ENCODE results near the gene PTGES2.
"Not testable (repeated sequence)": the region's sequence is repeated elsewhere in the genome, so short reads cannot be mapped to it uniquely, and the experiment has no call there.

PTGES2 gene

DNA sequence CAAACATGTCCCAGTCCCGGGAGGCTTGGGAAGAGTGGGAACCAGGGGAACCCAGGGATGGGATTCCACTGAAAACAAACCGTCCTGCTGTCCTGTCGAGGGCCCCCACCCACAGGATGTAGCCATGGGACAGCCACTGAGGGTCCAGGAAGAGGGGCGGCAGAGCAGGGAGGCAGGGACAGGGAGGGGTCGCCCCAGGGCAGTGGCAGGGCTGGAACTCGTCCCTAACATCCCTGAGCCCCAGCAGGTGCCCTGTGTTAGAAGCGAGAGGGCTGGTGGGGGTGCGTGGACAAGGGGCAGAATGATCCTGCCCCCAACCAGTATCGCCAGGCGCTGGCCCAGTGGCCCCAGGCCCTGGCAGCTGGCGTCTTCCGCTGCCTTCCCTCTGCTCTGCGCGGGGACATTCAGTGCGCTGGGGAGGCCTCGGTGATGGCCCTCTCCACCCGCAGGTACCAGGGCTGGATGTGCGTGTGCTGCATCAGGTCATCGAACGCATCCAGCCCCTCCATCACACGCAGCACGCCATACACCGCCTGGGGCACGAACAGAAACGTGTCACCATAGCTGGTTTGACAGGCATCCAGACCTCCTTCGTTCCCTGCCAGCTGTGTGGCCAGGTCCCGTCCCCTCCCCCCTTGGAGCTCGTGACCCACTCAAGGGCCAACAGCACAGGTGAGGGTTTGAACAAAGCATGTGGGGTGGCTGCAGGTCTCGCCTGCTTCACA is 6.6 kb downstream of the PTGES2 start:
- in situ Hi-C loops (cut with MboI; ENCODE audit: low sequenced_read_pairs) = no loop called here

DNA sequence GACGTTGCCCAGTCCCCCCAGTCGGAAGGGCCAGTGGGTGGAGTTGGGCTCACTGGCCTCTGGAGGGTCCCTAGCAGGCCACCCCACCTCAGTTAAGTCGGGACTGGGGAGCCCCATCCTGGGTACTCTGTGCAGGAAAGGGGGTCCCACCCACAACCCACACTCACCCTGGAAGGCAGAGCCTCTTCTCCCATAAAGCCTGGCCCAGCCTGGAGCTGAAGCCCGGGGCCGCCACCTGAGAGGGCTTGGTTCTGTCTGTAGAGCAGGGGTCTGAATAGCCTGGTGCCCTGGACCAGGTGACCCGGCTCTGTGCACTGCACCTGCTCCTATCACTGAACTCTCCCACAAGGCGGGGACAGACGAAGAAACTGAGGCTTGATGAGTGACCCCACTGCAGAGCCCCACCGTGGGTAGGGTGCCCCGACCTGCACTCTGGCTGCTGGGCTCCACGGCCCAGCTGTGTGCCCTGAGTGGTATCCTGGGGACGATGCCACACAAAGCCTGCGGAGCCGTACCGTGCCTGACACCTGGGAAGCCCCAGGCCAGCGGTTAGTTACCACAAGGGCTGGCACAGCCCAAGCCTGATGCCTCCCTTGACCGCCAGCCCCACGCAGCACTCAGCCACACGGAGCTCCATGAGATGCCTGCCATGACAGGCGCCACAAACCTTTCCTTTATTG is 7.3 kb downstream of the PTGES2 start:
- in situ Hi-C loops (cut with MboI; ENCODE audit: low sequenced_read_pairs) = no loop called here

DNA sequence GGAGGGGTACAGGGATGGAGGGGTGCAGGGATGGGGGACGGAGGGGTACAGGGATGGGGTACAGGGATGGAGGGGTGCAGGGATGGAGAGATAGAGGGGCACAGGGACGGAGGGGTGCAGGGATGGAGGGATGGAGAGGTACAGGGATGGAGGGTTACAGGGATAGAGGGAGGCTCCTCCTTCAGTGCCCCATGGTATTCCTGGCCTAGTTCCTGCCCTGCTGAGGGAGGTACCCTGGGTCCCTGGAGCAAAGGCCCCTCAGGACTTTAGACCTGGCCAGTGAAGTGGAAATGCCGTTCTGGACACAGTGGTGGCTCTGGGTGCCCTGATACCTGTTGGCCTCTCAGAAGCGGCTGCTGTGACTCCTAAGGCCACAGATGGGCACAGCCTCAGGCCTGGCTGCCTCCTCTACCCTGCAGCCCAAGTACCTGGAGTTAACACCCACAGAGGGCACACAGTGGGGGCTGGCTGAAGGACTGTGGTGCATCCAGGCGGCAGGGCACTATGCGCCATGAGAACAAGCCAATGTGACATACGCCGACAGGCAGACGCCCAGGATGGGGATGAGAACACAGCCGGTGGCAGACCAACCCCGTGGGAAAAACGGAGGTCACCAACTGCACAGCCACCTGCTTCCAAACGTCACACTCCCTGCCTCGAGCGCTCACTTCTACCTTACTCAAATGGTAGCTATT is 8.4 kb downstream of the PTGES2 start:
- in situ Hi-C loops (cut with MboI; ENCODE audit: low sequenced_read_pairs) = no loop called here

DNA sequence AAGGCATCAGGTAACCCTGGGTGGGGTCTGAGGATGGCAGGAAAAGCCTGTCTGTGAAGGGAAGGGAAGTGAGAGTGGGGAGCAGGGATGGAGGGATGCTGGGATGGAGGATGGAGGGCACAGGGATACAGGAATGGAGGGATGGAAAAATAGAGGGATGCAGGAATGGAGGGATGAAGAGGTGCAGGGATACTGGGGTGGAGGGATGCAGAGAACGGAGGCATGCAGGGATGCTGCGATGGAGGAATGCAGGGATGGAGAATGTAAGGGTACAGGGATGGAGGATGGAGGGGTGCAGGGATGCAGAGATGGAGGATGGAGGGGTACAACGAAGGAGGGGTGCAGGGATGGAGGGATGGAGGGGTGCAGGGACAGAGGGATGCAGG is 9.1 kb downstream of the PTGES2 start:
- in situ Hi-C loops (cut with MboI; ENCODE audit: low sequenced_read_pairs) = no loop called here

DNA sequence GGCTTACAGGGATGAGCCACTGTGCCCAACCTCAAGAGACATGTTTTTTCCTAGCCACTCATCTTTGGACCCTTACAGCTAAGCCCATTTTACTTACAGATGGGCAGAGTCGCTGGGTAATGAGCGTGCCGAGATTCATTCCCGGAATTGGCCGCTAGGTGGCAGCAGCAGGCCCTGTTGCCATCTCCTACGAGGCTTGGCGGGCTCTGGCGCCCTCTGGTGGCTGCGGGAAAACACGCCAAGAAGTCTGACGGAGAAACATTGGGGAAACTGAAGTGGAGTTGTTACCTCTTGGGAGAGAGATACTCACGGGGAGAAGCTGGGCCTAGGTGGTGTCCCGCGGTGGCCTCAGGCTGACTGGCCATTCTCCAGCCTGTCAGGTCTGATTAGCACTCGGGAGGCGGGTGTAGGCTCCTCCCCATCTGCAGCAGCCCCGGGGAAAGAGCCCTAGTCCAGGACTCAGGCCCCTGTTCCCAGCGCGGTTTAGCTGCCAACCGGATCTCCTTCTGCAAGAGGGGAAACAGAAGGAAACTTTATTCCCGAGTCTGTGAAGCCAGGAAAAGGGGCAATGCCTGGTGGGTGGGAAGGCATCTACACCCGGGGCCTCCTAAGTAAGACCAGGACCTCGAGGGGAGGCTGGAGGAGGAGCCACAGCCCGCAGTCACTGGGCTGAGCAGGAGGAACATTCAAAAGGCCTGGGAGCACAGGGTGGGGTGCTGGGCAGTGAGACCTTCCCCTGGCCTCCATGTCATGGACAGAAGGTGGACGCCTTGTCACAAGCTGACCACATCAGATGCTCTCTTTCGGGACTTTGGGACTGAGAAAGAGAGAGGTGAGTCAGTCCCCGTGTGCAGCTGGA is 9.7 kb downstream of the PTGES2 start:
- in situ Hi-C loops (cut with MboI; ENCODE audit: low sequenced_read_pairs) = no loop called here

DNA sequence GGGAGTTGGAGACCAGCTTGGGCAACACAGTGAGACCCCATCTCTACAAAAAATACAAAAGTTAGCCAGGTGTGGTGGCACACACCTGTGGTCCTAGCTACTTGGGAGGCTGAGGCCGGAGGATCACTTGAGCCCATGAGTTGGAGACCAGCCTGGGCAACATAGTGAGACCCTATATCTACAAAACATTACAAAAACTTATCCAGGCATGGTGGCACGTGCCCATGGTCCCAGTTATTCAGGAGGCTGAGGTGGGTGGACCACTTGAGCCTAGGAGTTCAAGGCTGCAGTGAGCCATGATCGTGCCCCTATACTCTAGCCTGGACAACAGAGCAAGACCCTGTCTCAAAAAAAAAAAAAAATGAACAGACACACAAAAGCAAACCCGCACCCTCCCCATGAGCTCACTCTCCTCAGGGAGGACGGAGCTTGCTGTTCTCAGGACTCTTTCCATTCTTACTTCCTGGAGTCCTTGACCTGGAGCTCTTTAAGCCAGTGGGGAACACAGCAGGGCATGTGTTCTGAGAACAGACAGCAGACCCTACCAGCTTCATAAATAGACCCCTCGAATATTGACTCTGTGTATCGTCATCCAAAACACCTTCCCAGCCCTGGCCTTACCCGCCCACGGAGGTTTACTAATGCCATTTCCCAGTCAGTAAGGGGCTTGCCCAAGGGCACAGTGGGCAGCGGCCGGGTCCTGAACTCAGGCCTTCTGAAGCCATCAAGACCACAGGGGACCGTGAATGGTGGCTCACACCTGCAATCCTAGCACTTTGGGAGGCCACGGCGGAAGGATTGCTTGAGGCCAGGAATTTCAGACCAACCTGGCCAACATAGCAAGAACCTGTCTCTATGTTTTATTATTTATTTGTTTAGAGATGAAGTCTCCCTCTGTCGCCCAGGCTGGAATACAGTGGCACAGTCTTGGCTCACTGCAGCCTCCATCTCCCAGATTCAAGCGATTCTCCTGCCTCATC is 11.1 kb downstream of the PTGES2 start:
- in situ Hi-C loops (cut with MboI; ENCODE audit: low sequenced_read_pairs) = no loop called here

DNA sequence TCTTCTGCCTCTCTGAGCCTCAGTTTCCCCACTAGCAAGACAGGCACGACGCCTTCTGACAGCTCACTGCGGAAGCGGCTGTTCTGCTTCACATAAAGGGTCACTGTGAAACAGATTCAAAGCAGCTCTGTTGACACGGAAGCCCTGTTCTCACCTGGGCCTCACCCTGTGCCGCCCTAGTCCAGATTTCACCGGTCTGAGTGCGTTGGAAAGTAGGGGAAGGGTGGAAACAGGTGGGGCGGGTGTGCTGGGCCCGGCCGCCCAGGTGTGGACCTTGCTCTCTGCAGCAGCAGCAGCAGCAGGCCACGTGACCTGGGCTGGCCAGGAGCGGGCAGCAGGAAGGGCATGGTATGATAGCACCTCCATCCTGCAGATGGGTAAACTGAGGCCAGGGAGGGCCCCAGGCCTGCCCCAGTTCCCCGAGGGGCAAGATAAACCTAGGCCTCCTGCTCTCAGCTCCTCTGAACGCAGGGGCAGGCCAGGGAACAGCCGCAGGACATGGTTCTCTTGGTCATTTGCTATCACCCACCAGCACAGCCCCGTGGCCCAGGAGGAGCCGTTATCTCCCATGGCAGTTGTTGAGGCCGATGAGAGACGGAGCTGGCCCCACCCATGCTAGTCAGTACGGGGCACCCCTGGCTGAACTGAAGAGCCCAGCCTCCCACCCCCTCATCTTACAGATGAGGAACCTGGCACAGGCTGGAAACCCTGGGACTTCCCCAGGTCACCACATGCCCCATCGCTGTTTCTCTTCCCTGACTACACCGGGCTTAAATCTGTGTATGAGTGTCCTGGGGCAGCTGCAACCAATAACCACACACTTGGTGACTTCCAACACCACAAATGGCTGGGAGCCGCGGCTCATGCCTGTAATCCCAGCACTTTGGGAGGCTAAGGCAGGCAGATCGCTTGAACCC is 12.1 kb downstream of the PTGES2 start:
- in situ Hi-C loops (cut with MboI; ENCODE audit: low sequenced_read_pairs) = no loop called here

DNA sequence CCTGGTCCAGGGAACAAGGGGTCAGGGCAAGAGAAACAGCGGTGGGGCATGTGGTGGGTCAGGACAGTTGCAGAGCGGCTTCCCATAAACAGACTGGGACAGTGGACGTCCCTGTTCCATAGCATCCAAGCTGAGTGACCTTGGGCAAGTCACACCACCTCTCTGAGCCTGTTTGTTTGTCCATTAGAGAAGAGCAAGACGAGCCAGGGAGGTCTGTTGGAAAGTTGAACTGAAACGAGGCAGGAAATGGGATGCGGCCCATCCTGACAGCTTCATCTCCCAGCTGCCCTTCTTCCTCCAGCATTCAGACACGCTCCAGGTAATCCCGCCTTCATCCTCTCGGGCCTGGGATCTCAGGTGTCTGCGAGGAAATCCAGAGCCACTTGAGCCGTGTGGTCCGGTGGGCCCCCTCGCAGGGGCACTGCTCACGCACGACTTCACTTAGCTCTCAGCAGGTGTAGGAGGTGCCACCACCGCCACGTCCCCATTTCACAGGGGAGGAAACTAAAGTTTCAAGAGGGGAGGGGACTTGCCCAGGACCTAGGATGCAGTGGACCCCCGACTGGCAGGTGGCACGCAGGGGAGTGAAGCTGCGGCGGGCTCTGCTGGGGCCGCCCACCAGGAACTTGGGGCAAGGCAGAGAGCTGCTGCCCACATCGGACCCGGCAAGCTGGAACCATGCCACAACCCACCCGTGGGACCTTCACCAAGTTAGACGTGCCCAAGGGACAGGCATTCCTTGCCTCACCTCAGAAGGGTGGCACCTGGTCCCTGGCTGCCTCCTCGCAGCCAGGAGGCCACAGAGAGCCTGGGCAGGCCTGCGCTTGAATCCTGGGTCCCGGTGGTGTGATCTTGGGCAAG is 13.0 kb downstream of the PTGES2 start:
- in situ Hi-C loops (cut with MboI; ENCODE audit: low sequenced_read_pairs) = no loop called here

DNA sequence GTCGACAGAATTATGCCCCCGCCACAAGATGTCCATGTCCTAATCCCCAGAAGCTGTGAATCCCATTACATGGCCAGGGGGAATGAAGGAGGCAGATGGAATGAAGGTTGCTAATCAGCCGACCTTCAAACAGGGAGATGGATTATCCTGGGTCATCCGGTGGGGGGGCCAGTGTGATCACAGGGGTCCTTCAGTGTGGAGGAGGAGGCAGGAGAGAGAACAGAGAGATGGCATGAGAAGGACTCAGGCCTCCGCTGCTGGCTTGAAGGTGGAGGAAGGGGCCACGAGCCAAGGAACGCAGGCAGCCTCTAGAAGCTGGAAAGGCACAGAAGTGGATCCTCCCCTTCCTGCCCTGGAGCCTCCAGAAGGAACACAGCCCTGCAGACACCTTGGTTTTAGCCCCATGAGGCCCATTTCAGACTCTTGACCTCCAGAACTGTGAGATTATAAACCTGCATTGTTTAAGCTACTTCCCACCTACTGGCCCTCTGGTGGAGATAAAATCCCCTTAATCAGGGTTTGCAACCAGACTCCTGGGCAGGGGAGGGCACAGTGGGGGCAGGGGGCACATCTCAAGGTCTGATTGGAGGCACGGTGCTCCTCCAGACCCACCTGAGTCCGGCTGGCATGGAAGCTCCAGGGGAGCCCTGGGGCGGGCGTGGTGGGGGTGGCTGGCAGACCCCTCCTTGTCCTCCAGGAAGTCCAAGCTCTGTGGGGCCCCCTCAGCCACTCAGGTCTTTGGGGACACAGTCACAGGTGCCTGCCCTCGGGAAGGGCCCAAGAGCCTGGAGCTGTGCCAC is 13.8 kb downstream of the PTGES2 start:
- in situ Hi-C loops (cut with MboI; ENCODE audit: low sequenced_read_pairs) = no loop called here

DNA sequence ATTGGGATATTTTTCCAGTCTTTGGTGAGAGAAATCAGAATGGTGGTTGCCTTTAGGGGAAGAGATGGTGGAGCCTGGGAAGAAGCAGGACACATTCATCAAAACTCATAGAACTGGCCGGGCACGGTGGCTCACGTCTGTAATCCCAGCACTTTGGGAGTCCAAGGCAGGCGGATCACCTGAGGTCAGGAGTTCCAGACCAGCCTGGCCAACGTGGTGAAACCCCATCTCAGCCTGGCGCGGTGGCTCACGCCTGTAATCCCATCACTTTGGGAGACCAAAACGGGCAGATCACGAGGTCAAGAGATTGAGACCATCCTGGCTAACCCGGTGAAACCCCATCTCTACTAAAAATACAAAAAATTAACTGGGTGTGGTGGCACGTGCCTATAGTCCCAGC is 15.8 kb downstream of the PTGES2 start:
- in situ Hi-C loops (cut with MboI; ENCODE audit: low sequenced_read_pairs) = not testable (repeated sequence)

DNA sequence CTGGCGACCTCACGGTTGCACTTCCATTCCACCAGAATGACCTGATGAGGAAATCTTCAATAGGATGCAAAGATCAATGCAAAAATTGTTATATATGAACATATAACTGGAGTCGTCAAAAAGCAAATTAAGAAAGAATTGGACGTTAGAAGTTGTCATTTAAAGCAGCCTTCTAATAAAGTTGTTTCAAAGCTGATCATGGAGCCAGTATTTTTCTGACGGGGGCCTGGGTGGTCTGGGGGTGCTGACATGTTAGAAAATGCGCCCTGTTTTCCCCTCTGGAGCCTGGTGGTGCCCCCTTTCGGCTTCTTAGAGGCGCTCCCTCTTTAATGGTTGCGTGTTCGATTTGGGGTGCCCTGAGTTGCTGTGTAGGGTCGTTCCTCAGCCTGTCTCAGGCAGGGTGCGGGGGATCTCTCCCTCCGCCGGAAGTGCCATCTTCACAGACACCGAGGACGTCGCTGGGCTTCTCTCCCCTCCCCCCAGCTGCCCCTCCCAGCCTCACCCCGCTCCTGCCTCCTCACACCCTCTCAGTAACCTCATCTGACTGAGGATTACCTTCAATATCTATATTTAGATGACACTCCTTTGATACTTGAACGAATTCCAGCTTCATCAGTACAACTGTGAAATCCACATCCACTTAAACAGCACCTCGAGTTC is 18.3 kb downstream of the PTGES2 start:
- in situ Hi-C loops (cut with MboI; ENCODE audit: low sequenced_read_pairs) = no loop called here

DNA sequence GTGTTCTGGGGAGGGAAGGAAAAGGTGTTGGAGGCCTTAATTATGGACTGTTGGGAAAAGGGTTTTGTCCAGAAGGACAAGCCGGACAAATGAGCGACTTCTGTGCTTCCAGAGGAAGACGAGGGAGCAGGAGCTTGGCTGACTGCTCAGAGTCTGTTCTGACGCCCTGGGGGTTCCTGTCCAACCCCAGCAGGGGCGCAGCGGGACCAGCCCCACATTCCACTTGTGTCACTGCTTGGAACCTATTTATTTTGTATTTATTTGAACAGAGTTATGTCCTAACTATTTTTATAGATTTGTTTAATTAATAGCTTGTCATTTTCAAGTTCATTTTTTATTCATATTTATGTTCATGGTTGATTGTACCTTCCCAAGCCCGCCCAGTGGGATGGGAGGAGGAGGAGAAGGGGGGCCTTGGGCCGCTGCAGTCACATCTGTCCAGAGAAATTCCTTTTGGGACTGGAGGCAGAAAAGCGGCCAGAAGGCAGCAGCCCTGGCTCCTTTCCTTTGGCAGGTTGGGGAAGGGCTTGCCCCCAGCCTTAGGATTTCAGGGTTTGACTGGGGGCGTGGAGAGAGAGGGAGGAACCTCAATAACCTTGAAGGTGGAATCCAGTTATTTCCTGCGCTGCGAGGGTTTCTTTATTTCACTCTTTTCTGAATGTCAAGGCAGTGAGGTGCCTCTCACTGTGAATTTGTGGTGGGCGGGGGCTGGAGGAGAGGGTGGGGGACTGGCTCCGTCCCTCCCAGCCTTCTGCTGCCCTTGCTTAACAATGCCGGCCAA is 19.1 kb downstream of the PTGES2 start:
- in situ Hi-C loops (cut with MboI; ENCODE audit: low sequenced_read_pairs) = no loop called here

DNA sequence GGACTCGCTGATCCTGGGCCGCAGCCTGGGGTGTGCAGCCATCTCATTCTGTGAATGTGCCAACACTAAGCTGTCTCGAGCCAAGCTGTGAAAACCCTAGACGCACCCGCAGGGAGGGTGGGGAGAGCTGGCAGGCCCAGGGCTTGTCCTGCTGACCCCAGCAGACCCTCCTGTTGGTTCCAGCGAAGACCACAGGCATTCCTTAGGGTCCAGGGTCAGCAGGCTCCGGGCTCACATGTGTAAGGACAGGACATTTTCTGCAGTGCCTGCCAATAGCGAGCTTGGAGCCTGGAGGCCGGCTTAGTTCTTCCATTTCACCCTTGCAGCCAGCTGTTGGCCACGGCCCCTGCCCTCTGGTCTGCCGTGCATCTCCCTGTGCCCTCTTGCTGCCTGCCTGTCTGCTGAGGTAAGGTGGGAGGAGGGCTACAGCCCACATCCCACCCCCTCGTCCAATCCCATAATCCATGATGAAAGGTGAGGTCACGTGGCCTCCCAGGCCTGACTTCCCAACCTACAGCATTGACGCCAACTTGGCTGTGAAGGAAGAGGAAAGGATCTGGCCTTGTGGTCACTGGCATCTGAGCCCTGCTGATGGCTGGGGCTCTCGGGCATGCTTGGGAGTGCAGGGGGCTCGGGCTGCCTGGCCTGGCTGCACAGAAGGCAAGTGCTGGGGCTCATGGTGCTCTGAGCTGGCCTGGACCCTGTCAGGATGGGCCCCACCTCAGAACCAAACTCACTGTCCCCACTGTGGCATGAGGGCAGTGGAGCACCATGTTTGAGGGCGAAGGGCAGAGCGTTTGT is 19.9 kb downstream of the PTGES2 start:
- in situ Hi-C loops (cut with MboI; ENCODE audit: low sequenced_read_pairs) = no loop called here

DNA sequence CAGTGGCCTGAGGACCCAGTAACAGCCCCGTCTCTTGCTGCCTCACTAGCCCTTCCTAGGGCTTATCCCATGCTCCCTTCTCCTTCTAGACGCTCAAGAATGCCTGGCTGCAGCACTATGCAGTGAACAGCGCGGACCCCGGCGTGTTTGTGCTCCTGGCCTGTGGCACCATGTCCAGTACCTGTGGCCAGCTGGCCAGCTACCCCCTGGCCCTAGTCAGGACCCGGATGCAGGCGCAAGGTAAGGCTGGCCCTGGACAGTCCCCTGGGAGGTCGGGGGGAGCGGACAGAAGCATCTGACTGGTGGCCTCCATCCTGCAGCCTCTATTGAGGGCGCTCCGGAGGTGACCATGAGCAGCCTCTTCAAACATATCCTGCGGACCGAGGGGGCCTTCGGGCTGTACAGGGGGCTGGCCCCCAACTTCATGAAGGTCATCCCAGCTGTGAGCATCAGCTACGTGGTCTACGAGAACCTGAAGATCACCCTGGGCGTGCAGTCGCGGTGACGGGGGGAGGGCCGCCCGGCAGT is 20.5 kb downstream of the PTGES2 start:
- in situ Hi-C loops (cut with MboI; ENCODE audit: low sequenced_read_pairs) = no loop called here
